HL-60/S4 treated with phorbol 12-myristate 13-acetate at 8.2 ng/mL for 4 days and 3 days (cell line): ENCODE measurements around the gene COMP.
"Not testable (repeated sequence)": the region's sequence is repeated elsewhere in the genome, so short reads cannot be mapped to it uniquely, and the experiment has no call there.

Experiments
- in situ Hi-C: fragments of 300-500 bp; cut with MboI; formaldehyde crosslinking; loops from 2 replicates; pipeline ENCODE4 v1.15.0; 2022; ENCODE audit warnings: low sequenced_read_pairs

The COMP gene

GRCh38 chr19:18790566-18791314 is at the start of gene COMP:
Gene COMP, minus strand, starts transcription at chr19:18791305. Its CDS starts 36 bp downstream, at chr19:18791269.
- in situ Hi-C loops: no loop called here

DNA sequence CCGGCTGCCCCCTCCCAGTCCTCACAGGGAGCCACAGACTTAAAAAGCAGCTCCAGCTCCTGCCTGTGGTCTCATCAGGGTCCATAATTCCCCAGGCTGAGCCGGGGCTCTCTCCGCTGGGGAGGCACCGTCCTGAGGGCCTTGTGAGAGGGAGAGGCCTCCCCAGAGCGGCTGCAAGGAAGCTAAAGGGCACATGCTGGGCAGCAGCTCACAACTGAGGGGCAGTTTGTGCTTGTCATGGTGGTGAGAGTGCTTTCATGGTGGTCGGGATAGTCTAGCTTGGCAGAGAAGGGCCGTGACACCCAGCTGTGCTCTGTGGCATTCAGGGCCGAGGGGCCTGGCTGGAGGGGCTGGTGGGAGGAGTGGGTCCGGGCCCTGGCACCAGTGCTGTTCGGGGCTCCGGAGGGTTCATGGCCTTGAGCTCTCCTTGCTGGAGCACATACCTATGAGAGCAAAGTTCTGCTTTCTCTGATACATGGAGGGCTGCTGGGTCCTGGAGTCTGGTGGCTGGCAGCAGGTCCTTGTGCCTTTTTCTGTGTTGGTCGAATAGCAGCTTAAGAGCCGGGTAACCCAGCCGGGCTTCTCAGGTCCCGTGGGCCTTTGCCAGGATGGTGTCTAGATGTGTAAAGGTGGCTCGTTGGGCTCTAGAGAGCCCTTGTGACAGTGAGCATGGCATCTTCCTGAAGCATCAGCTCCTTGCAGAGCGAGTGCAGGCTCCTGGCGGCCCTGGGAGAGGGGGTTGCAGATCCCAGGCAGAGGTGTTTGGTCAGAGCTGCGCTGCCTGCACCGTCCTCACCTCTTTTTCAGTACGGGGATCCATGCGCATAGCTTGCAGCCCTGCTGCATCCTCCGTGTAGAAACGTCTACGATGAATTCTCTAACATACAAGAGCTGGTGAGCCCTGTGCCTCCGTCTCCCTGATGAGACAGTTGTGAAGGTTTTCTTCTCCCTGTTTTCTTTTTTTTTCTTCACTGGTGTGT is 49.5 kb upstream of the COMP start:
- in situ Hi-C loops: loop anchor here (25.0 kb wide), 1 partner anchor 378 kb away; no protein-coding TSS in a partner anchor

- in situ Hi-C loops: loop anchor here (25.0 kb wide), 1 partner anchor 377 kb away; no protein-coding TSS in a partner anchor
These were observed 48.6 kb upstream of the COMP start for GRCh38 chr19:18839465-18840287.

GRCh38 chr19:18834644-18834984 is 43.5 kb upstream of the COMP start:
- in situ Hi-C loops: loop anchor here (25.0 kb wide), 1 partner anchor 372 kb away; no protein-coding TSS in a partner anchor

- in situ Hi-C loops: loop anchor here (25.0 kb wide), 1 partner anchor 372 kb away; no protein-coding TSS in a partner anchor
These were observed 42.9 kb upstream of the COMP start for GRCh38 chr19:18833849-18834643.

- in situ Hi-C loops: loop anchor here (25.0 kb wide), 1 partner anchor 371 kb away; no protein-coding TSS in a partner anchor
These were observed 42.0 kb upstream of the COMP start for GRCh38 chr19:18833141-18833476.

DNA sequence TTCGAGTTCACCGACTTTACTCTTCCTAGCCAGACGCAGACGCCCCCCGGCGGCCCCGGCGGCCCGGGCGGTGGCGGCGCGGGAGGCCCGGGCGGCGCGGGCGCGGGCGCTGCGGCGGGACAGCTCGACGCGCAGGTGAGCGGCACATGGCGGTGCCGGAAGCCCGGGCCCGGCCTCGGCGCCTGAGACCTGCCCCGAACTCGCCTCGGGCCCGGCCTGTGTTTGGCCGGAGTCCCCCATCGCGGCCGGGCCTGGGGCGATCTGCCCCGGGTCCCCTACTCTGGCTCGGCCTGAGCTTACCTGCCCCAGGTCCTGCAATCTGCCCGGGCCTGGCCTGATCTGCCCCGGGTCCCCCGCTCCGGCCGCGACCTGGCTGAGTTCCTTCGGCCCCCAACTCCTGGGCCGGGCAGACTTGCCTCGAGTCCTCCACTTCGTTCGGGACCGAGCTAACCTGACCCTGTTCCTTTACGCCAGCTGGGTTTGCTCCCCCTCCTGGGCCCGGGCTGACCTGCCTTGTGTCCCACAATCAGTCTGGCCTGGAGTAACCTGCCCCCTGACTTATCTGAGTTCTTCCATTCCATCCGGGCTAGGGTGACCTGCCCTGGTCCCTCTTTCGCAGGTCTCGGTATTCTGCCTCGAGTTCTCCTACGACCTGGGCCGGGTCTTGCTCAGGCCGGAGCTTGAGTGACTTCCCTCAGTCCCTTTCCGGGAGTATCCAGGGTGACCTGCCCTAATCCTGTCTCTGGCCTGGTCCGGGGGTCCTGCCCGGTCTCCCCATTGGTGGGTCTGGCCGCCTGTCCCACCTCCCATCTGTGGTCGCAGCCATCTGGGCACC is 41.4 kb upstream of the COMP start:
- in situ Hi-C loops: loop anchor here (25.0 kb wide), 1 partner anchor 370 kb away; no protein-coding TSS in a partner anchor

GRCh38 chr19:18831524-18832305 is 40.6 kb upstream of the COMP start, which contains the start of gene UPF1:
Gene UPF1, plus strand, starts transcription at chr19:18831959. Its CDS starts 251 bp downstream, at chr19:18832210.
- in situ Hi-C loops: loop anchor here (25.0 kb wide), 1 partner anchor 369 kb away; no protein-coding TSS in a partner anchor

GRCh38 chr19:18830488-18830887 is 39.4 kb upstream of the COMP start:
- in situ Hi-C loops: loop anchor here (25.0 kb wide), 1 partner anchor 368 kb away; no protein-coding TSS in a partner anchor

- in situ Hi-C loops: loop anchor here (25.0 kb wide), 1 partner anchor 366 kb away; no protein-coding TSS in a partner anchor
These were observed 37.7 kb upstream of the COMP start for GRCh38 chr19:18828786-18829185.

DNA sequence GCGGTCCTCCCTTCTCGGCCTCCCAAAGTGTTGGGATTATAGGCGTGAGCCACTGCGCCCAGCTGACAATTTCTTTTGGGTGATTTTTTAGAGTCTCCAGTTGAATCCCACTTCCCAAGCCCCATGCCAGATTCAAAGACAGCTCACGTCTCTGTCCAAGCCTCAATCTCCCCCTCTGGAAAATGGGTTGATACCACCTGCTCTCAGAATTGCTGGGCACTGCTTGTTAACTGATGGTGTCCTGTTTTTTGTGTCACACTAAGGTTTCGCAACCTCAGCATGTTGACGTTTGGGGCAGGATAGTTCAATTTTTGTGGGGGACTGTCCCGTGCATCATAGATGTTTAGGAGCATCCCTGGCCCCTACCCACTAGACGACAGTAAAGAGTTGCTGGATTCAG is 26.5 kb upstream of the COMP start:
- in situ Hi-C loops: no loop called here

- in situ Hi-C loops: not testable (repeated sequence)
These were observed 25.5 kb upstream of the COMP start for GRCh38 chr19:18816645-18817044.

- in situ Hi-C loops: no loop called here
These were observed 24.6 kb upstream of the COMP start for GRCh38 chr19:18815673-18816072.

DNA sequence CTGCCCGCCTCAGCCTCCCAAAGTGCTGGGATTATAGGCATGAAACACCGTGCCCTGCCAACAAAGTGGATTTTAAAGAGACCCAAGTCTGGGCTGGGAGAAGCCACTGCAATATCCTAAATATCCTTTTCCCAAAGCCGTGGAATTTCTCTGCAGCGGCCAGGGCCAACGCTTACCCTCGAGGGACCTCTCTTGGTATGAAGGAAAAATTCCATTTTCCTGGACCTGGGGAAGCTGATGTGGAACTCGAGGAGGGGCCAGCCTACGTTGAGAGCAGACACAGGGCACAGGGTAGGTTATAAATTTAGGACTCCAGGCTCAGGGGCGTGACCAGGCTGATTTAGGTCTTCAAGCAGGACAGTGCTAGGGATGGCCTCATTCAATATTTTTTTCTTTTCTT is 23.0 kb upstream of the COMP start:
- in situ Hi-C loops: no loop called here

DNA sequence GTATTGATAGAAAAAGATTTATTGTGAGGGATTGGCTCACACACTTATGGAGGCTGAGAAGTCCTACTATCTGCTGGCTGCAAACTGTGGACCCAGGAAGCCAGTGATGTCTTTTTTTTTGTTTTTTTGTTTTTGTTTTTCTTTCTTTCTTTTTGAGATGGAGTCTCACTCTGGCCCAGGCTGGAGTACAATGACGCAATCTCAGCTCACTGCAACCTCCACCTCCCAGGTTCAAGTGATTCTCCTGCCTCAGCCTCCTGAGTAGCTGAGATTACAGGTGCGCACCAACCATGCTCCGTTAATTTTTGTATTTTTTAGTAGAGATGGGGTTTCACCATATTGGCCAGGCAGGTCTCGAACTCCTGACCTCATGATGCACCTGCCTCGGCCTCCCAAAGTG is 20.5 kb upstream of the COMP start:
- in situ Hi-C loops: not testable (repeated sequence)

DNA sequence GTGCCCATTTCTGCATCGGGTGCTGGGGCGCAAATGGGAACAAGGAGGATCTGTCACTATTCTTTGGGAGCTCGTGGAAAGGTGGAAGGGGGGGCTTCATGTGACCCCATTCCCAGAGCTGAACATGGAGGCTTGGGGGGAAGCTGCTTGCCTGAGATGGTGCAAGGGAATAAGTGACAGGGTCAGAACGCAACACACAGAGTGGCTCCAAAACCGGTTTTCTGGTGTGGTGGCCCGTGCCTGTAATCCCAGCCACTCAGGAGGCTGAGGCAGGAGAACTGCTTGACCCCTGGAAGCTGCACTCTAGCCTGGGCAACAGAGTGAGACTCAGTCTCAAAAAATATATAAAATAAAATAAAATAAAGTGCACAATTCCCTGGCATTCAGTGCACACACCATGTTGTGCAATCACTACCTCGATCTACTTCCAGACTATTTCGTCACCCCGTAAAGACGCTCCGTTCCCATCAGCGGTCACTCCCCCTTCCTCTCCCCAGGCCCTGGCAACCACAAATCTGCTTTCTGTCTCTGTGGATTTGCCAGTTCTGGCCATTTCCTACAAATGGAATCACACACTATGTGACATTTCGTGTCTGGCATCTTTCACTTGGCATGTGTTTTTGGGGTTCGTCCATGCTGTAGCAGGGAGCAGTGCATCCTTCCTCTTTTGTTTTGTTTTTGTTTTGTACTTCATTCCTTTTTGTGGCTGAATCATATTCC is 18.2 kb upstream of the COMP start:
- in situ Hi-C loops: no loop called here

GRCh38 chr19:18807861-18808331 is 16.8 kb upstream of the COMP start:
- in situ Hi-C loops: no loop called here
